GM12873 (cell line): ENCODE data around the gene TSHZ2.

Experiments used
- TF ChIP-seq, protein P1 (sequence below): IDR thresholded peaks from 2 replicates; pipeline ENCODE4 v1.5.1; 2012; ENCODE audit warnings: low read depth, mild to moderate bottlenecking, moderate library complexity, low read length, control low read depth; ENCODE audit not compliant: insufficient read depth; ENCODE audit errors: missing control alignments

The TSHZ2 gene

DNA sequence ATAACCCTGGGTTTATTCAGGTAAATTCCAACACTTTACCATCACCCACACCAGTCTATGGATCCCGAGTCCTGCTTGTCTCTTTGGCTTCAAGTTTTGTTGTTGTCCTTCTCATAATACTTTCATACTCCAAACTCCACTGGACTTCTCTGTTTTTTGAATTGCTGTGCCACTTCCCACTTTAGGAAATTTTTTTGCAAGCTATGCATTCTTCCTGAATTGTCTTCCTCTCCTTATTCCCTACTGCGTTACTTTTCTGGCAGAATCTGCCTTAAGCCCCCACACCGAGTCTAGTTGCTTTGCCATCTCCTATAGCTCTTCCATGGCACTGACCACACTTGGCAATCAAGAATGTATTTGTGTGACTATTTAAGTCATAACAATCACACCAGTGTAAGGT lies 96.1 kb downstream of the TSHZ2 start:
- TF ChIP-seq, protein P1, sequence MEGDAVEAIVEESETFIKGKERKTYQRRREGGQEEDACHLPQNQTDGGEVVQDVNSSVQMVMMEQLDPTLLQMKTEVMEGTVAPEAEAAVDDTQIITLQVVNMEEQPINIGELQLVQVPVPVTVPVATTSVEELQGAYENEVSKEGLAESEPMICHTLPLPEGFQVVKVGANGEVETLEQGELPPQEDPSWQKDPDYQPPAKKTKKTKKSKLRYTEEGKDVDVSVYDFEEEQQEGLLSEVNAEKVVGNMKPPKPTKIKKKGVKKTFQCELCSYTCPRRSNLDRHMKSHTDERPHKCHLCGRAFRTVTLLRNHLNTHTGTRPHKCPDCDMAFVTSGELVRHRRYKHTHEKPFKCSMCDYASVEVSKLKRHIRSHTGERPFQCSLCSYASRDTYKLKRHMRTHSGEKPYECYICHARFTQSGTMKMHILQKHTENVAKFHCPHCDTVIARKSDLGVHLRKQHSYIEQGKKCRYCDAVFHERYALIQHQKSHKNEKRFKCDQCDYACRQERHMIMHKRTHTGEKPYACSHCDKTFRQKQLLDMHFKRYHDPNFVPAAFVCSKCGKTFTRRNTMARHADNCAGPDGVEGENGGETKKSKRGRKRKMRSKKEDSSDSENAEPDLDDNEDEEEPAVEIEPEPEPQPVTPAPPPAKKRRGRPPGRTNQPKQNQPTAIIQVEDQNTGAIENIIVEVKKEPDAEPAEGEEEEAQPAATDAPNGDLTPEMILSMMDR: no peak

DNA sequence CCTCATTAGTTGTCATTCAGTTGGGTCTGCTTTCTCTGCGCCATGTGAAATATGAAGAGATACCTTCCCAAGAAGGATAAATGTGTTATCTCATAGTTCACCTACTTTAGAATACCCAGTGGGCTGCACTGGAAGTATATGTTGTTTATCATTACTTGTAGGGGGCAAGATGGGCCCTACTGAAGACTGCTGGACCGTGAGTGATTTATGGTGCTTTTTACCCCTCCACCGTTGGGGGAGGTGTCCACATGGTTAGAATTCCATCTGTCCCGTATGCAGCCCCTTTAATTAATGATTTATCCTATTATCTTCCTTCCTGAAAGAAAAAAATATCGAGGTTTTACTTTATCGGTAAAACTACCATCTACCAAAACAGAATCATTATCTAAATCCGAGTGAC lies 97.0 kb downstream of the TSHZ2 start:
- TF ChIP-seq, protein P1: no peak

DNA sequence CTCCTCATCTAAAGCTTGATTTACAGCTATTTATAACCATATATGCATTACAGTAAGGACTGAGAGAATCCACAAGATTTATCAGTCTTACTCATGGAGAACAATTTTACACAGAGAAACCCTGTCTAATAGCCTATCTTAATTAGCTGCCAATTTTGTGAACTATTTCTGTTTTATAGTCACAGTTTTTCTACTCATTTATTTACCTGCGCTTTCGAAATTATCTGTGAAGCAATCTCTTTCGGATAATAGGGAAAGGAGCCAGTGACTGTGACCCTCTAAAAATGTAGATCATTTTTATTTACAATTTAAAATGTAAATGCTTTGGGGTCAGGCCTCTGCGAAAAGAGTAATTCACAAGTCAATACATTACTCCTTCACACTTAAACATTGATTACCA lies 98.1 kb downstream of the TSHZ2 start:
- TF ChIP-seq, protein P1: no peak

DNA sequence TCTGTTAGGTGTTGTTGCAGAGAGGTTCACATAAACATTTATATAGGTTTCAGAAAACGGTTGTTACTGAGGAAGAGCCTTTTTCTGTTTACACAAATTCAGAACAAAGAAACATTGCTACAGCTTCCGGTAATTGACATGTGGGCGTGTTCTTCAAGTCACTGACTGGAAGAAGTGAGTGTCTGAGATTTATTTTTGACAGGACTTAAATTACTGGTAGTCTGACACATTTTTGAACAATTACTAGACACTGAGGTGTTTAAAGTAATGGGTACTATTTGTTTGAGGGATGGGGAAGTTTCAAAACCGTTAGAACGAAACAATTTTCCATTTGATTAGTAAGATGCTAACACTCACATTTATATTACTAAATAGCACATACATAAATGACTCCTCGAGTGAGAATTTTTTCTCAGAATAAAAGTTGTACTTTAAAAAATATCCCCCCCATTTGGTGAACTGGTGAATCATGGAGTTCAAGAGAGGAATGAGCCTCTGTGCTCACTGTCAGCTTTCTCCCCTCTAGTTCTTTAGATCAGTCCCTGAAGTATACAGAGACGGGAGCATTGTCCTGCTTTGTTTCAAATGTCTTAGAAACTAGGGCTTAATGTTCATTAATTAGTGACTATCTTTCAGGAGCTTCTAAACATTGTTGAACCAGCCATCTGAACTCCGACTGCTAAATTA lies 98.7 kb downstream of the TSHZ2 start:
- TF ChIP-seq, protein P1: no peak

DNA sequence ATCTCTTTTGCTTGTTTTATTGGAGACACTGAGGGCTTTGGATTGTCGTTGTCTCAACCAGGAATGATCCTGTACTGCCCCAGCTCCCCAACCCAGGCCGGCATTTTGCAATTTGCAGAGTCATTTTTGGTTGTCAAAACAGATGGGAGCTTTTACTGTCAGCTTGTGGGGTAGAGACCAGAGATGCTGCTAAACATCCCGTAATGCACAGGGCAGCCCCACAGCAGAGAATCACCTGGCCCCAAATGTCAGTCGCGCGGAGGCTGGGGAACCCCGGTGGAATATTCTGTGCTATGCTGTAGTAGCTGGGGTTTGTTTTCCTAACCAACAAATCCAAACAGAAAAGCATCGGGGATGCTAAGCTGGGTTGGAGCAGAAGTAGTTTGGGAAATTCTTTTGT lies 99.7 kb downstream of the TSHZ2 start:
- TF ChIP-seq, protein P1: no peak

DNA sequence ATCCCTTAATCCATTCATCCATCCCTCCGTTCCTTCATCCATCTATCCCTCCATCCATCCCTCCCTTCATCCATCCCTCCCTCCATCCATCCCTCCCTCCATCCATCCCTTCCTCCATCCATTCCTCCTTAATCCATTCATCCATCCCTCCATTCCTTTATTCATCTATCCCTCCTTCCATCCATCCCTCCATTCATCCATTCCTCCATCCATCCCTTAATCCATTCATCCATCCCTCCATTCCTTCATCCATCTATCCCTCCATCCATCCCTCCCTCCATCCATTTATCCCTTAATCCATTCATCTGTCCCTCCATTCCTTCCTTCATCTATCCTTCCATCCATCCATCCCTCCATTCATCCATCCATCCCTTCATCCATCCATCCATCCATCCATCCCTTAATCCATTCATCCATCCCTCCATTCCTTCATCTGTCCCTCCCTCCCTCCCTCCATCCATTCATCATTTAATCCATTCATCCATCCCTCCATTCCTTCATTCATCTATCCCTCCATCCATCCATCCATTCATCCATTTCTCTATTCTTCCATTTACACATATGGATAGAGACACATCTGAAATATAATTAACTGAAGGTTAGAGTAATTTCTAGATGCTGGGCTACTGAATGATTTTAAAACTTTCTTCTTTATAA lies 100.9 kb downstream of the TSHZ2 start:
- TF ChIP-seq, protein P1: no peak

DNA sequence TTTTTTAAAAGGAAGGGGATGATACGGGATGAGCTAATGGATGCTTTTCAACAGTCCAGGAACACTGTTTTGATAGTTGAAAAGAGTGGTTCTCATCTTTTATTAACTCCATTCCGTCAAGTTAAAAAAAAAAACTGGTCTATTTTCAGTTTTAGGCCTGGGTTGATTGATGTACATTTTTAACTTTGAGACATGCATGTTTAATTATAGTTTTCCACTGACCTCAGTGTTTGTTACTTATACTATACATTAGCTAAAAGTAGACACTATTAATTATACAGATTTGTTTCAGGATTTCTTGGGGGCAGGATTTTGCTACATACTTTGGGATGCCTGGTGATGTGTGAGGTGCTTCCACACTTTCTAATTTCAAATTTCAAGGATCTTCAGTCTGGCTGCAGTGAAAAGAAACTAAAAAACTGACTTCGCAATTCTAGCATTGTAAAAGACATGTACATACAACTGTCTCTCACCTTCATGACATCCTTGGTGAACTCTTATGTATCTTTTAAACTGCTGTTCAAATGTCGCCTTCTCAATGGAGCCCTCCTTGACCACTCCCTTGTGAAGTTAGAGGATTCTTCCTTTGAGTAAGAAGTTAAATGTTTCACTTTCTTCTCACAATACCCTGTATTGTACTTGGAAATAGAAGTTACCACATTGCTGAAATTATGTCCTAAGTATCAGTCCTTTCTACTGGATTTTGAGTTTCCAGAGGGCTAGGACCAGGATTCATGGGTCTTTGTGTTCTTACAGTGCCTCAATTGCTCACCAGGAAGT lies 101.7 kb downstream of the TSHZ2 start:
- TF ChIP-seq, protein P1: no peak
